SK-N-MC (cell line): Measurements from ENCODE around the gene EXT2.

Source experiments
- EZH2 ChIP-seq: fragments of 200-600 bp; sonication (generic); IDR thresholded peaks from one replicate; pipeline ENCODE4 v1.6.1; 2017; ENCODE audit warnings: antibody characterized with exemption
- POLR2AphosphoS5 ChIP-seq: IDR thresholded peaks from 2 replicates; pipeline ENCODE4 v1.6.1; 2012; ENCODE audit warnings: mild to moderate bottlenecking, low read depth, low read length, borderline replicate concordance

DNA sequence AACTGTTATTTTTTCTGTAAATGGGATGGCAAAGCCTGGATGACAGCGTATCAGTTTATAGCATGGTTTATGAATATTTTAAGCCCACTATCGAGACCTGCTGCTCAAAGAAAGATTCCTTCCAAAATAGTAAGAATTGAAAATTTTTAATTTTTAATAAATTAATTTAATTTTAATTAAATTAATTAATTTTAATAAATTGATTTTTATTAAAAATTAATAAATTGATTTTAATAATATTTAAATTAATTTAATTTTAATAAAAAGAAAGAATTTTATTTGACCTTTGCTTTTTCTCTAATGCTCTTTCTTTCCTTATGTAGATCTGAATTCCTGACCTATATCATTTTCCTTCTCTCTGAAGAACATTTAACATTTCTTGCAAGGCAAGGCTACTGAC, 62.9 kb downstream of the EXT2 start:
- no peak for TF ChIP-seq POLR2AphosphoS5
- TF ChIP-seq EZH2 = no peak
